Liver (tissue), 3 donors: ENCODE data around the gene RRP15.

Experiments used
- FOXA1 ChIP-seq: IDR thresholded peaks from 2 replicates; pipeline ENCODE4 v1.6.1; 2016; ENCODE audit warnings: antibody characterized with exemption
- GABPA ChIP-seq, 2 donors: IDR thresholded peaks in 1 of 2; conservative IDR thresholded peaks in 1 of 2; 2 replicates each; pipeline ENCODE4 v1.6.1; 2016; ENCODE audit warnings: antibody characterized with exemption in 2 of 2, mild to moderate bottlenecking in 1 of 2, moderate library complexity in 1 of 2
- JUND ChIP-seq, 2 donors: IDR thresholded peaks; 2 replicates each; pipeline ENCODE4 v1.6.1; 2016; ENCODE audit warnings: antibody characterized with exemption in 2 of 2
- RAD21 ChIP-seq, 2 donors: IDR thresholded peaks; 2 replicates each; pipeline ENCODE4 v1.6.1; 2016; ENCODE audit warnings: antibody characterized with exemption in 2 of 2, mild to moderate bottlenecking in 2 of 2
- RXRA ChIP-seq, 2 donors: IDR thresholded peaks; 2 replicates each; pipeline ENCODE4 v1.6.1; 2017 to 2018; ENCODE audit warnings: antibody characterized with exemption in 2 of 2, mild to moderate bottlenecking in 1 of 2
- TAF1 ChIP-seq: conservative IDR thresholded peaks from 2 replicates; pipeline ENCODE4 v1.6.1; 2016; ENCODE audit warnings: antibody characterized with exemption, mild to moderate bottlenecking
- YY1 ChIP-seq: IDR thresholded peaks from 2 replicates; pipeline ENCODE4 v1.6.1; 2016; ENCODE audit warnings: antibody characterized with exemption, mild to moderate bottlenecking
- TF ChIP-seq, protein P1 (sequence below): fragments of 150-350 bp; IDR thresholded peaks from 2 replicates; pipeline ENCODE4 v1.5.1; 2017; ENCODE audit warnings: improper control_type of control experiment, low read depth, low read length; ENCODE audit not compliant: missing input control
- TF ChIP-seq, protein P2 (sequence below): IDR thresholded peaks from 2 replicates; pipeline ENCODE4 v1.6.1; 2016; ENCODE audit warnings: antibody characterized with exemption, mild to moderate bottlenecking
- TF ChIP-seq, protein P3 (sequence below): IDR thresholded peaks from 2 replicates; pipeline ENCODE4 v1.6.1; 2016; ENCODE audit warnings: antibody characterized with exemption
- donor health status: healthy.
- donor health status: healthy.

DNA sequence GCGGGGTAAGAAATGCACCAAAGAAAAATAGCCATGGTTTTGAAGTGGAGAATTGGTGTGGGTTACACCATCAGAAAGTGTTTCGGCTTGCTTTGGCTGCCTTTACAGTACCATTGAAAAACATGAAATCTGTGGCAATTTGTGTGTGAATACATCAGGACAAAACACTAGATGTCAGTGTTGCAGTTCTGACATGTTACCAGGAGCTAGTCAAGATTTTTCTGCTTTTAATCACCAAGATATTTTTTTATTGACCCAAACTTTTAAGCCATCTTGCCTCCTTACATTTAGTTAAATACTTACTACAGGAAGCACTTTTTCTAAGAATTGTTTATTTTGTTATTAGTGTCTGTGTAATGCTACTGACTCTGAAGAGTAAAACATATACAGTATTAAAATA lies 14.3 kb downstream of the RRP15 start:
- TF ChIP-seq YY1 (no peak), FOXA1 (no peak), RXRA (IDR thresholded peaks at IDR 0.05) (no peak), GABPA (IDR thresholded peaks at IDR 0.05 in 1 of 2, conservative IDR thresholded peaks at IDR 0.05 in 1 of 2) (no peak), RAD21 (IDR thresholded peaks at IDR 0.05) (peak; percentile 36 to 67), JUND (IDR thresholded peaks at IDR 0.05) (no peak), TAF1 (no peak)
- TF ChIP-seq, protein P1, sequence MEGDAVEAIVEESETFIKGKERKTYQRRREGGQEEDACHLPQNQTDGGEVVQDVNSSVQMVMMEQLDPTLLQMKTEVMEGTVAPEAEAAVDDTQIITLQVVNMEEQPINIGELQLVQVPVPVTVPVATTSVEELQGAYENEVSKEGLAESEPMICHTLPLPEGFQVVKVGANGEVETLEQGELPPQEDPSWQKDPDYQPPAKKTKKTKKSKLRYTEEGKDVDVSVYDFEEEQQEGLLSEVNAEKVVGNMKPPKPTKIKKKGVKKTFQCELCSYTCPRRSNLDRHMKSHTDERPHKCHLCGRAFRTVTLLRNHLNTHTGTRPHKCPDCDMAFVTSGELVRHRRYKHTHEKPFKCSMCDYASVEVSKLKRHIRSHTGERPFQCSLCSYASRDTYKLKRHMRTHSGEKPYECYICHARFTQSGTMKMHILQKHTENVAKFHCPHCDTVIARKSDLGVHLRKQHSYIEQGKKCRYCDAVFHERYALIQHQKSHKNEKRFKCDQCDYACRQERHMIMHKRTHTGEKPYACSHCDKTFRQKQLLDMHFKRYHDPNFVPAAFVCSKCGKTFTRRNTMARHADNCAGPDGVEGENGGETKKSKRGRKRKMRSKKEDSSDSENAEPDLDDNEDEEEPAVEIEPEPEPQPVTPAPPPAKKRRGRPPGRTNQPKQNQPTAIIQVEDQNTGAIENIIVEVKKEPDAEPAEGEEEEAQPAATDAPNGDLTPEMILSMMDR: no peak
- TF ChIP-seq, protein P2, sequence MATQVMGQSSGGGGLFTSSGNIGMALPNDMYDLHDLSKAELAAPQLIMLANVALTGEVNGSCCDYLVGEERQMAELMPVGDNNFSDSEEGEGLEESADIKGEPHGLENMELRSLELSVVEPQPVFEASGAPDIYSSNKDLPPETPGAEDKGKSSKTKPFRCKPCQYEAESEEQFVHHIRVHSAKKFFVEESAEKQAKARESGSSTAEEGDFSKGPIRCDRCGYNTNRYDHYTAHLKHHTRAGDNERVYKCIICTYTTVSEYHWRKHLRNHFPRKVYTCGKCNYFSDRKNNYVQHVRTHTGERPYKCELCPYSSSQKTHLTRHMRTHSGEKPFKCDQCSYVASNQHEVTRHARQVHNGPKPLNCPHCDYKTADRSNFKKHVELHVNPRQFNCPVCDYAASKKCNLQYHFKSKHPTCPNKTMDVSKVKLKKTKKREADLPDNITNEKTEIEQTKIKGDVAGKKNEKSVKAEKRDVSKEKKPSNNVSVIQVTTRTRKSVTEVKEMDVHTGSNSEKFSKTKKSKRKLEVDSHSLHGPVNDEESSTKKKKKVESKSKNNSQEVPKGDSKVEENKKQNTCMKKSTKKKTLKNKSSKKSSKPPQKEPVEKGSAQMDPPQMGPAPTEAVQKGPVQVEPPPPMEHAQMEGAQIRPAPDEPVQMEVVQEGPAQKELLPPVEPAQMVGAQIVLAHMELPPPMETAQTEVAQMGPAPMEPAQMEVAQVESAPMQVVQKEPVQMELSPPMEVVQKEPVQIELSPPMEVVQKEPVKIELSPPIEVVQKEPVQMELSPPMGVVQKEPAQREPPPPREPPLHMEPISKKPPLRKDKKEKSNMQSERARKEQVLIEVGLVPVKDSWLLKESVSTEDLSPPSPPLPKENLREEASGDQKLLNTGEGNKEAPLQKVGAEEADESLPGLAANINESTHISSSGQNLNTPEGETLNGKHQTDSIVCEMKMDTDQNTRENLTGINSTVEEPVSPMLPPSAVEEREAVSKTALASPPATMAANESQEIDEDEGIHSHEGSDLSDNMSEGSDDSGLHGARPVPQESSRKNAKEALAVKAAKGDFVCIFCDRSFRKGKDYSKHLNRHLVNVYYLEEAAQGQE: no peak
- TF ChIP-seq, protein P3, sequence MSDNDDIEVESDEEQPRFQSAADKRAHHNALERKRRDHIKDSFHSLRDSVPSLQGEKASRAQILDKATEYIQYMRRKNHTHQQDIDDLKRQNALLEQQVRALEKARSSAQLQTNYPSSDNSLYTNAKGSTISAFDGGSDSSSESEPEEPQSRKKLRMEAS: no peak
